SK-N-SH treated with all-trans-retinoic acid at 6 μM for 48 hours (cell line): ENCODE data around the gene PRKCQ.

Experiments used
- ATAC-seq: fragments of 200-7000 bp; cut with Tn5 transposase; 3 replicates; pipeline ENCODE4 v1.9.1; 2020; ENCODE audit warnings: mild to moderate bottlenecking, moderate library complexity
- BACH2 ChIP-seq: fragments of 250-450 bp; sonication (Bioruptor Pico); IDR thresholded peaks from 2 replicates; pipeline ENCODE4 v1.9.0; 2021; ENCODE audit warnings: mild to moderate bottlenecking, borderline replicate concordance
- CSDC2 ChIP-seq: fragments of 250-450 bp; sonication (Bioruptor Pico); IDR thresholded peaks from 2 replicates; pipeline ENCODE4 v1.5.0; 2020; ENCODE audit warnings: mild to moderate bottlenecking, moderate library complexity
- CSRNP3 ChIP-seq: fragments of 250-450 bp; sonication (Bioruptor Pico); IDR thresholded peaks from 2 replicates; pipeline ENCODE4 v1.5.1; 2021; ENCODE audit warnings: mild to moderate bottlenecking, moderate library complexity
- ESRRG ChIP-seq: fragments of 250-450 bp; sonication (Bioruptor Pico); IDR thresholded peaks from 2 replicates; pipeline ENCODE4 v1.6.1; 2021; ENCODE audit warnings: mild to moderate bottlenecking
- GLIS3 ChIP-seq: fragments of 250-450 bp; sonication (Bioruptor Pico); IDR thresholded peaks from 2 replicates; pipeline ENCODE4 v1.5.0; 2020; ENCODE audit warnings: mild to moderate bottlenecking, moderate library complexity
- ISL1 ChIP-seq: fragments of 250-450 bp; sonication (Bioruptor Pico); IDR thresholded peaks from 2 replicates; pipeline ENCODE4 v2.1.2; 2022; ENCODE audit warnings: mild to moderate bottlenecking, moderate library complexity
- OSR1 ChIP-seq: fragments of 250-450 bp; sonication (Bioruptor Pico); IDR thresholded peaks from 2 replicates; pipeline ENCODE4 v1.8.0; 2022; ENCODE audit warnings: moderate library complexity, mild to moderate bottlenecking, inconsistent platforms
- PPARA ChIP-seq: fragments of 250-450 bp; sonication (Bioruptor Pico); IDR thresholded peaks from 2 replicates; pipeline ENCODE4 v1.5.0; 2020; ENCODE audit warnings: mild to moderate bottlenecking, borderline replicate concordance
- RARB ChIP-seq: fragments of 250-450 bp; sonication (Bioruptor Pico); IDR thresholded peaks from 2 replicates; pipeline ENCODE4 v1.8.0; 2021; ENCODE audit warnings: mild to moderate bottlenecking, moderate library complexity
- SNAI2 ChIP-seq: fragments of 250-450 bp; sonication (Bioruptor Pico); IDR thresholded peaks from 2 replicates; pipeline ENCODE4 v1.5.0; 2020; ENCODE audit warnings: mild to moderate bottlenecking, moderate library complexity
- TCF4 ChIP-seq: fragments of 250-450 bp; sonication (Bioruptor Pico); IDR thresholded peaks from 2 replicates; pipeline ENCODE4 v1.8.0; 2021; ENCODE audit warnings: mild to moderate bottlenecking, moderate library complexity, borderline replicate concordance
- TOX ChIP-seq: fragments of 250-450 bp; sonication (Bioruptor Pico); IDR thresholded peaks from 2 replicates; pipeline ENCODE4 v1.8.0; 2021; ENCODE audit warnings: mild to moderate bottlenecking, moderate library complexity, borderline replicate concordance
- TSHZ2 ChIP-seq: fragments of 250-450 bp; sonication (Bioruptor Pico); IDR thresholded peaks from 2 replicates; pipeline ENCODE4 v1.5.0; 2020; ENCODE audit warnings: mild to moderate bottlenecking, moderate library complexity
- ZC3H10 ChIP-seq: fragments of 250-450 bp; sonication (Bioruptor Pico); IDR thresholded peaks from 2 replicates; pipeline ENCODE4 v1.5.1; 2021; ENCODE audit warnings: mild to moderate bottlenecking, moderate library complexity
- ZFP30 ChIP-seq: fragments of 450-650 bp; formaldehyde crosslinking; IDR thresholded peaks from 2 replicates; pipeline ENCODE4 v1.5.0; 2022; ENCODE audit warnings: mild to moderate bottlenecking, moderate library complexity
- ZNF565 ChIP-seq: fragments of 450-650 bp; formaldehyde crosslinking; conservative IDR thresholded peaks from 2 replicates; pipeline ENCODE4 v1.5.0; 2020; ENCODE audit warnings: low read depth, mild to moderate bottlenecking, moderate library complexity
- ZNF70 ChIP-seq: fragments of 450-650 bp; formaldehyde crosslinking; IDR thresholded peaks from 2 replicates; pipeline ENCODE4 v1.5.0; 2020; ENCODE audit warnings: mild to moderate bottlenecking, moderate library complexity
- TF ChIP-seq, protein P1 (sequence below): fragments of 250-450 bp; sonication (Bioruptor Pico); IDR thresholded peaks from 2 replicates; pipeline ENCODE4 v1.8.0; 2020; ENCODE audit warnings: mild to moderate bottlenecking, moderate library complexity, borderline replicate concordance
- TF ChIP-seq, protein P2 (sequence below): fragments of 250-450 bp; sonication (Bioruptor Pico); IDR thresholded peaks from 2 replicates; pipeline ENCODE4 v1.8.0; 2021; ENCODE audit warnings: low read depth, mild to moderate bottlenecking, moderate library complexity, borderline replicate concordance
- TF ChIP-seq, protein P3 (sequence below): fragments of 250-450 bp; sonication (Bioruptor Pico); IDR thresholded peaks from 2 replicates; pipeline ENCODE4 v1.5.1; 2020; ENCODE audit warnings: low read depth, mild to moderate bottlenecking, moderate library complexity

The PRKCQ gene

DNA sequence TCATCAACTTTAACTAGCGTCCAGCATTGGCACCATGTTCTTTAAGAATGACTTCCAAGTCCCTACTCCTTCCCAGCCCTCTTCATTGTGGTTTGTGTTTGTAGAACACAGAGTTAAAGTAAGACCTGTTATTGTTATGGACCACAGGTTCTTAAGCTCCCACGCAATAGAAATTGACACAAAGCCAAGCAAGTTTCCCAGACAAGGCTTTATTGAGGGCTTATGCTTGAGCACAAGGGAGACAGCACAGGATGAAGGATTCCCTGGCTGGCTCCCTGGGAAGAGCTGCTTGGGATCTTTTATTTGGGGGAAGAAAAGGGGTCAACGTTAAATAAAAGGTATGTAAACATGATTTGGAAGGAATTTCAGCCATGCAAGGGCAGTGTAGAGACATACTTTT, 44.3 kb upstream of the PRKCQ start:
- TF ChIP-seq CSRNP3 (CRISPR knock-in tag) (no peak), CSDC2 (no peak), ZNF565 (CRISPR knock-in tag) (no peak), ZC3H10 (CRISPR knock-in tag) (no peak), GLIS3 (CRISPR knock-in tag) (no peak), TOX (CRISPR knock-in tag) (no peak), BACH2 (no peak), ISL1 (CRISPR knock-in tag) (no peak), RARB (CRISPR knock-in tag) (no peak), TCF4 (CRISPR knock-in tag) (no peak), ZNF70 (no peak), ESRRG (no peak), OSR1 (CRISPR knock-in tag) (no peak), ZFP30 (CRISPR knock-in tag) (no peak), SNAI2 (CRISPR knock-in tag) (no peak)
- TF ChIP-seq, protein P1, sequence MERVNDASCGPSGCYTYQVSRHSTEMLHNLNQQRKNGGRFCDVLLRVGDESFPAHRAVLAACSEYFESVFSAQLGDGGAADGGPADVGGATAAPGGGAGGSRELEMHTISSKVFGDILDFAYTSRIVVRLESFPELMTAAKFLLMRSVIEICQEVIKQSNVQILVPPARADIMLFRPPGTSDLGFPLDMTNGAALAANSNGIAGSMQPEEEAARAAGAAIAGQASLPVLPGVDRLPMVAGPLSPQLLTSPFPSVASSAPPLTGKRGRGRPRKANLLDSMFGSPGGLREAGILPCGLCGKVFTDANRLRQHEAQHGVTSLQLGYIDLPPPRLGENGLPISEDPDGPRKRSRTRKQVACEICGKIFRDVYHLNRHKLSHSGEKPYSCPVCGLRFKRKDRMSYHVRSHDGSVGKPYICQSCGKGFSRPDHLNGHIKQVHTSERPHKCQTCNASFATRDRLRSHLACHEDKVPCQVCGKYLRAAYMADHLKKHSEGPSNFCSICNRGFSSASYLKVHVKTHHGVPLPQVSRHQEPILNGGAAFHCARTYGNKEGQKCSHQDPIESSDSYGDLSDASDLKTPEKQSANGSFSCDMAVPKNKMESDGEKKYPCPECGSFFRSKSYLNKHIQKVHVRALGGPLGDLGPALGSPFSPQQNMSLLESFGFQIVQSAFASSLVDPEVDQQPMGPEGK = no peak
- TF ChIP-seq, protein P2, sequence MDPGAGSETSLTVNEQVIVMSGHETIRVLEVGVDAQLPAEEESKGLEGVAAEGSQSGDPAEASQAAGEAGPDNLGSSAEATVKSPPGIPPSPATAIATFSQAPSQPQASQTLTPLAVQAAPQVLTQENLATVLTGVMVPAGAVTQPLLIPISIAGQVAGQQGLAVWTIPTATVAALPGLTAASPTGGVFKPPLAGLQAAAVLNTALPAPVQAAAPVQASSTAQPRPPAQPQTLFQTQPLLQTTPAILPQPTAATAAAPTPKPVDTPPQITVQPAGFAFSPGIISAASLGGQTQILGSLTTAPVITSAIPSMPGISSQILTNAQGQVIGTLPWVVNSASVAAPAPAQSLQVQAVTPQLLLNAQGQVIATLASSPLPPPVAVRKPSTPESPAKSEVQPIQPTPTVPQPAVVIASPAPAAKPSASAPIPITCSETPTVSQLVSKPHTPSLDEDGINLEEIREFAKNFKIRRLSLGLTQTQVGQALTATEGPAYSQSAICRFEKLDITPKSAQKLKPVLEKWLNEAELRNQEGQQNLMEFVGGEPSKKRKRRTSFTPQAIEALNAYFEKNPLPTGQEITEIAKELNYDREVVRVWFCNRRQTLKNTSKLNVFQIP (CRISPR knock-in tag) = no peak
- ATAC-seq = no peak

- ATAC-seq = no peak
- TF ChIP-seq TCF4 (CRISPR knock-in tag) (no peak), ZNF70 (no peak), ZNF565 (CRISPR knock-in tag) (no peak), ISL1 (CRISPR knock-in tag) (no peak), GLIS3 (CRISPR knock-in tag) (no peak), RARB (CRISPR knock-in tag) (no peak), ZC3H10 (CRISPR knock-in tag) (no peak), ESRRG (no peak), PPARA (no peak), TSHZ2 (CRISPR knock-in tag) (no peak), CSDC2 (no peak), TOX (CRISPR knock-in tag) (no peak)
- TF ChIP-seq, protein P1 = no peak
- TF ChIP-seq, protein P2 (CRISPR knock-in tag) = no peak
- TF ChIP-seq, protein P3, sequence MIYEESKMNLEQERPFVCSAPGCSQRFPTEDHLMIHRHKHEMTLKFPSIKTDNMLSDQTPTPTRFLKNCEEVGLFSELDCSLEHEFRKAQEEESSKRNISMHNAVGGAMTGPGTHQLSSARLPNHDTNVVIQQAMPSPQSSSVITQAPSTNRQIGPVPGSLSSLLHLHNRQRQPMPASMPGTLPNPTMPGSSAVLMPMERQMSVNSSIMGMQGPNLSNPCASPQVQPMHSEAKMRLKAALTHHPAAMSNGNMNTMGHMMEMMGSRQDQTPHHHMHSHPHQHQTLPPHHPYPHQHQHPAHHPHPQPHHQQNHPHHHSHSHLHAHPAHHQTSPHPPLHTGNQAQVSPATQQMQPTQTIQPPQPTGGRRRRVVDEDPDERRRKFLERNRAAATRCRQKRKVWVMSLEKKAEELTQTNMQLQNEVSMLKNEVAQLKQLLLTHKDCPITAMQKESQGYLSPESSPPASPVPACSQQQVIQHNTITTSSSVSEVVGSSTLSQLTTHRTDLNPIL = no peak
Measured at GRCh38 chr10:6622921-6623320, 42.8 kb upstream of the PRKCQ start.
